Measurements from ENCODE around the gene DAGLA.

DNA sequence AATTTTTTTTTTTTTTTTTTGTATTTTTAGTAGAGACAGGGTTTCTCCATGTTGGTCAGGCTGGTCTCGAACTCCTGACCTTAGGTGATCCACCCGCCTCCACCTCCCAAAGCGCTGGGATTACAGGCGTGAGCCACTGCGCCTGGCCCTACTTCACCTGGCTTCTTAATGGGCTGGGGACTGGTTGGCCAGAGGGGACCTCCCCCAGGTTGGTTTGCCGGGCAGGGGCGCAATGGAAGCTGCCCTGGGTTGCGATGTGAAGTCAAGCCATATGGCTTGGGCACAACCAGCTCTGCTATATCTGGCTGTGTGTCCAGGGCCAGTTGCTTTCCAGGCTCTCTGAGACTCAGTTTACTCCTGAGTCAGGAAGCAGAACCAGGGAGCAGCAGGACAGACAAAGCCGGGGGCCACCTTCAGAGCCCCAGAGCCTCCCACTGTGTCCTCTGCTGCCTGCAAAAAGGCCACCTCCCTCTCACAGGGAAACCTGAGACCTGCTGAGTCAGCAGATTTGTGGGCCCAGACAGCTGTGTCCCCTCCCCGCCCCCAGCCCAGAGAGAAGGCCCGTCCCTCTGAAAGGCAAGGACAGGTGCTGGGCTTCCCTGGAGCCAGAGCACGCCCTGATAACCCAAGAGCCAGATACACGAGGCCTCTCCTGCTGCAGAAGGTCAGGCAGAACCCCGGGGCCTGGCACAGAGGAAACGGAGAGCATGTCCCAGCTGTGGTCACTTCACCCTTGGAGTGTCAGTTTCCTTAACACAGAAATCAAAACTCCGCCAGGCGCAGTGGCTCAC is 29.2 kb upstream of the DAGLA start:
- TF ChIP-seq, protein P1, sequence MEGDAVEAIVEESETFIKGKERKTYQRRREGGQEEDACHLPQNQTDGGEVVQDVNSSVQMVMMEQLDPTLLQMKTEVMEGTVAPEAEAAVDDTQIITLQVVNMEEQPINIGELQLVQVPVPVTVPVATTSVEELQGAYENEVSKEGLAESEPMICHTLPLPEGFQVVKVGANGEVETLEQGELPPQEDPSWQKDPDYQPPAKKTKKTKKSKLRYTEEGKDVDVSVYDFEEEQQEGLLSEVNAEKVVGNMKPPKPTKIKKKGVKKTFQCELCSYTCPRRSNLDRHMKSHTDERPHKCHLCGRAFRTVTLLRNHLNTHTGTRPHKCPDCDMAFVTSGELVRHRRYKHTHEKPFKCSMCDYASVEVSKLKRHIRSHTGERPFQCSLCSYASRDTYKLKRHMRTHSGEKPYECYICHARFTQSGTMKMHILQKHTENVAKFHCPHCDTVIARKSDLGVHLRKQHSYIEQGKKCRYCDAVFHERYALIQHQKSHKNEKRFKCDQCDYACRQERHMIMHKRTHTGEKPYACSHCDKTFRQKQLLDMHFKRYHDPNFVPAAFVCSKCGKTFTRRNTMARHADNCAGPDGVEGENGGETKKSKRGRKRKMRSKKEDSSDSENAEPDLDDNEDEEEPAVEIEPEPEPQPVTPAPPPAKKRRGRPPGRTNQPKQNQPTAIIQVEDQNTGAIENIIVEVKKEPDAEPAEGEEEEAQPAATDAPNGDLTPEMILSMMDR (IDR thresholded peaks at IDR 0.05; ENCODE audit: extremely low read depth in 1 of 2, insufficient read depth in 1 of 2, low read depth in 1 of 2, low read length in 2 of 2) = no peak
- no peak for TF ChIP-seq POLR2AphosphoS5 (IDR thresholded peaks at IDR 0.05; ENCODE audit: insufficient read depth, low read depth, low read length)
- no peak for TF ChIP-seq POLR2A (IDR thresholded peaks at IDR 0.05; ENCODE audit: low read depth, low read length)
- no peak for TF ChIP-seq FOS (IDR thresholded peaks at IDR 0.05; ENCODE audit: borderline replicate concordance, insufficient read depth, low read length)
- TF ChIP-seq JUN (IDR thresholded peaks at IDR 0.05; ENCODE audit: borderline replicate concordance, insufficient read depth, insufficient read length, low read depth) = no peak
- TF ChIP-seq EZH2 (IDR thresholded peaks at IDR 0.05; ENCODE audit: borderline replicate concordance, low read depth, low read length, severe bottlenecking) = no peak

All from endothelial cell of umbilical vein (primary cell).